Central memory CD8-positive, alpha-beta T cell (primary cell): ENCODE results near the gene ABCA2.

Experiments used
- ATAC-seq: fragments of 150-1000 bp; cut with Tn5 transposase; replicated peaks from 2 replicates; pipeline ENCODE4 v1.10.0; 2022; ENCODE audit warnings: mild to moderate bottlenecking, moderate FRiP score, moderate number of reproducible peaks; ENCODE audit not compliant: poor library complexity, severe bottlenecking; ENCODE audit errors: extremely low read depth
- DNase-seq, 2 donors: peaks; one replicate each; pipeline ENCODE4 v3.0.0; 2021; ENCODE audit warnings: low spot score in 2 of 2
- H3K27ac Mint-ChIP-seq: one replicate; pipeline ENCODE4 v1.8.0; 2022; ENCODE audit warnings: low read depth, mild to moderate bottlenecking, moderate library complexity, mixed read lengths
- H3K27me3 Mint-ChIP-seq: one replicate; pipeline ENCODE4 v1.8.0; 2022; ENCODE audit warnings: mixed read lengths
- H3K36me3 Mint-ChIP-seq: one replicate; pipeline ENCODE4 v1.8.0; 2022; ENCODE audit warnings: mild to moderate bottlenecking, moderate library complexity, mixed read lengths; ENCODE audit not compliant: insufficient read depth
- H3K4me1 Mint-ChIP-seq: one replicate; pipeline ENCODE4 v1.8.0; 2022; ENCODE audit warnings: mixed read lengths
- H3K4me3 Mint-ChIP-seq: one replicate; pipeline ENCODE4 v1.8.0; 2022; ENCODE audit warnings: mild to moderate bottlenecking, moderate library complexity, mixed read lengths
- H3K9me3 Mint-ChIP-seq: one replicate; pipeline ENCODE4 v1.8.0; 2022; ENCODE audit warnings: mixed read lengths

Gene ABCA2

DNA sequence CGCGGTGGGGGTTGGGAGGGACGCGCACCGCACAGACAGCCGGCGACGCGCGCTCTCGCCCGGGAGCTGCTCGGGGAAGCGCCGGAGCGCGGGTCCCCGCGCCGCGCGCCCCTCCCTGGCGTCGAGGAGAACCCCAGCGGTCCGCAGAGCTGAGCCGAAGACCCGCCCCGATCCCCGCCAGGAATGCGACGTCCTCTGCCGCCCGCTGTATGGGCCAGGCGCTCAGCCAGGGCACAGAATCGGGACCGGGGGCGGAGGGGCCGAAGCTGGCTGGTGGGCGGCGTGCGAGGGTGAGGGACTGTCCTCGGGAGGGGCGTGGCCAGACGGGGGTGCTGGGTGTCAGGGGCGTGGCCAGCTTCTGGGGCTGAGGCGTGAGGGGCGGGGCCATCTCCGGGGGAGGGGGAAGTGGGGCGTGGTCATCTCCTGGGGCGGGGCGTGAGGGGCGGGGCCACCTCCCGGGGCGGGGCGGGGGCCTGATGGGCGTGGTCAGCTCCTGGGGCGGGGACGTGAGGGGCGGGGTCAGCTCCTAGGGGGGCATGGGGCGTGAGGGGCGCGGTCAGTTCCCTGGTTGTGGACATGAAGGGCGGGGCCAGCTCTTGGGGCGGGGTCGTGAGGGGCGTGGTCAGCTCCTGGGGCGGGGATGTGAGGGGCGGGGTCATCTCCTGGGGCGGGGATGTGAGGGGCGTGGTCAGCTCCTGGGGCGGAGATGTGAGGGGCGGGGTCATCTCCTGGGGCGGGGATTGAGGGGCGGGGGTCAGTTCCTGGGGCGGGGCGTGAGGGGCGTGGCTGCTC lies 49.8 kb downstream of the ABCA2 start:
- ATAC-seq = peak; percentile 37
- H3K36me3 Mint-ChIP-seq = peaks cover 2% of the 10 kb centered on the region
- H3K9me3 Mint-ChIP-seq = no peaks in the 10 kb centered on the region
- H3K27ac Mint-ChIP-seq = no peak overlapping the region
- H3K4me3 Mint-ChIP-seq = peak overlapping the region; percentile 44
- peak; percentile 54 to 61 for DNase-seq
- no peaks in the 10 kb centered on the region for H3K27me3 Mint-ChIP-seq
- peaks cover 21% of the 10 kb centered on the region for H3K4me1 Mint-ChIP-seq

DNA sequence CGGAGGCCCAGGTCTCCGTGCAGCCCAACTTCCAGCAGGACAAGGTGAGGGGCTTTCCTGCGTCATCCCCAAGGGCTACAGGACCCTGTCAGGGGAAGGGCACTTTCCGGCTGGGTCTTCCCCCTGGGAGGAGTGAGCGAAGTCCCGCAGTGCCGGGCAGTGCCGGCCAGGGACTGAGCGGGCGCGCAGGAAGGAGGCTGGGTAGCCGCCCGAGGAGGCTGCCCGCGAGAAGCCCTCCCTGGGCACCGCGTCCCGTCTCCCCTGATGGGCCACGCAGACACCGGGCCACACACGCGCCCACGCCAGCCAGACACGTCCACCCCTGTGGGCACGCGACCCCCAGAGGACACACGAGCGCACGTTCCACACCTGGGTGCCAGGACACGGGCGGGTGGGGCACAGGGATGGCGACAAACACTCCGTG lies 50.4 kb downstream of the ABCA2 start:
- H3K4me1 Mint-ChIP-seq = peaks cover 21% of the 10 kb centered on the region
- no peak for ATAC-seq
- no peak overlapping the region for H3K27ac Mint-ChIP-seq
- H3K36me3 Mint-ChIP-seq = peaks cover 2% of the 10 kb centered on the region
- H3K27me3 Mint-ChIP-seq = no peaks in the 10 kb centered on the region
- no peak for DNase-seq
- peak overlapping the region; percentile 44 for H3K4me3 Mint-ChIP-seq
- H3K9me3 Mint-ChIP-seq = no peaks in the 10 kb centered on the region

DNA sequence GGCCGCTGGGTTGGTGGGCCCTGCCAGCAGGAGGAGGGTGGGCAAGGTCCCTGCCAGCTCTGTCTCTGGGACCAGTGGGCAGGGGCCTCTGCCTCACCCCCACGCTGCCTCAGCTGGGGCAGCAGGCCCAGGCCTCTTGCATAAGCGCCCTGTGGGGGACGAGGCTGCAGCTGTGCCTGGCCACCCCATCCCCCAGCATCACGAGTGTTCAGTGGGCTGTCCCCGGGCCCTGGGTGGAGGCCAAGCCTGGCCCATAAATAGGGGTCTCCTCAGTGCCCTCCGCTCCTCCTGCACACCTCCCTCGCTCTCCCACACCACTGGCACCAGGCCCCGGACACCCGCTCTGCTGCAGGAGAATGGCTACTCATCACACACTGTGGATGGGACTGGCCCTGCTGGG lies 50.8 kb downstream of the ABCA2 start, which contains the start of gene PTGDS:
Gene PTGDS (plus strand): TSS at position 282 of the 400 bp plus-strand sequence. CDS start 75 bp downstream, at position 357.
- peaks cover 21% of the 10 kb centered on the region for H3K4me1 Mint-ChIP-seq
- ATAC-seq = no peak
- no peak for DNase-seq
- no peaks in the 10 kb centered on the region for H3K9me3 Mint-ChIP-seq
- H3K27me3 Mint-ChIP-seq = no peaks in the 10 kb centered on the region
- H3K36me3 Mint-ChIP-seq = peaks cover 2% of the 10 kb centered on the region
- H3K4me3 Mint-ChIP-seq = peak within 1 kb of the TSS; percentile 52
- H3K27ac Mint-ChIP-seq = no peak within 1 kb of the TSS

DNA sequence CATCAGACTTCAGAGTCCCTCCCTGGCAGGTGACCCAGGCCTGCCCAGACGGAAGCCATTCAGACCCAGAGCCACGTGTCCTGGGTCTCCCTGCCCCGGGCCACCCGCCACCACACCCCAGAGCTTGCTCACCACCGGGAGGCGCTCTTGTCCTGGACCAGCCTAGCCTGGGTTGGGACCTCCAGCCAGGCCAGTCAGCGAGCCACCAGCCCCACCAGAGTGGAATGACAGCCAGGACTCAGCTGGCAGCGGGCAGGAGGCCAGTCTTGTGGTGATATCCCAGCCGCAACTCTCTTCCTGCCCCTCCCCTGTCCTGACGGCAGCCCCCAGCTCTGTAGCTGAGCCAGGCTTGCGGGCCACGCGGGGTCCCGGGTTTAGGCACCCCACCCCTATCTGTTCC lies 52.4 kb downstream of the ABCA2 start:
- no peak for ATAC-seq
- no peak for DNase-seq

DNA sequence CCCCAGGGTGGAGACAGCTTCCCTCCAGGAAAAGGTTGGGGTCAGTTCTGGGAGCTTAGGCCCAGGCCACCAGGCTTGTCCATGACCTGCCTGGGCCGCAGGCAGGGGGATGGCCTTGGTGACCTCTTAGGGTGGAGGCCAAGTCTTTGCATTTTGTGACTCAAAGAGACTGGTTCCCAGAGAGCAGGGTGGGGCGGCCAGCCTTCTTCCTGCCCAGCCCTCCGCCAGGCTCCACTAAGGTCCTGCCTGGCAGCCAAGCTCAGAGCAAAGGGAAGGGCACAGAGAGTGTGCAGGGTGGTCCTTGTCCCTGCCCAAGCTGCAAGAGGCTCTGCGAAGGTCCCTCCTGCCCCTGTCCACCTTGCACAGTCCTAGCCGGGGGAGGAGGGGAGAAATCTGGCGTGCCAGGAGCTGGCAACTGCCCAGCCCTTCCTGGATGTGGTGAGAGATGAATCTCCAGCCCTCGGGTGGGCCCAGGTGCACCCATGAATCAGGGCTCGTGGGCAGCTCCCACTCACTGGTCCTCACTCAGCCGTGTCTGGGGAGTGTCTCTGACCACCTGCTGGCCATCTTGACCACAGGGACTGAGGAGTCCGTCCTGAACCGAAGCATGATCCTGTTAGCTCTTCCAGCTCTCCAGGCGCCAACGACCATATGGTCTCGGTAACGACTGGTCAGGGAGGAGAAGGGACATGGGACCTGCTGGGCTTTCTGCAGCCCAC lies 53.1 kb downstream of the ABCA2 start:
- no peaks in the 10 kb centered on the region for H3K9me3 Mint-ChIP-seq
- peaks cover 1% of the 10 kb centered on the region for H3K36me3 Mint-ChIP-seq
- no peaks in the 10 kb centered on the region for H3K27me3 Mint-ChIP-seq
- no peak for ATAC-seq
- peaks cover 27% of the 10 kb centered on the region for H3K4me1 Mint-ChIP-seq
- DNase-seq = no peak
- peak overlapping the region; percentile 52 for H3K4me3 Mint-ChIP-seq
- no peak overlapping the region for H3K27ac Mint-ChIP-seq

More for the DNA sequence above, 52.4 kb downstream of the ABCA2 start:
- Mint-ChIP-seq H3K27ac (no peak overlapping the region), H3K27me3 (no peaks in the 10 kb centered on the region), H3K9me3 (no peaks in the 10 kb centered on the region), H3K4me3 (peak overlapping the region; percentile 52), H3K4me1 (peaks cover 21% of the 10 kb centered on the region), H3K36me3 (no peaks in the 10 kb centered on the region)

DNA sequence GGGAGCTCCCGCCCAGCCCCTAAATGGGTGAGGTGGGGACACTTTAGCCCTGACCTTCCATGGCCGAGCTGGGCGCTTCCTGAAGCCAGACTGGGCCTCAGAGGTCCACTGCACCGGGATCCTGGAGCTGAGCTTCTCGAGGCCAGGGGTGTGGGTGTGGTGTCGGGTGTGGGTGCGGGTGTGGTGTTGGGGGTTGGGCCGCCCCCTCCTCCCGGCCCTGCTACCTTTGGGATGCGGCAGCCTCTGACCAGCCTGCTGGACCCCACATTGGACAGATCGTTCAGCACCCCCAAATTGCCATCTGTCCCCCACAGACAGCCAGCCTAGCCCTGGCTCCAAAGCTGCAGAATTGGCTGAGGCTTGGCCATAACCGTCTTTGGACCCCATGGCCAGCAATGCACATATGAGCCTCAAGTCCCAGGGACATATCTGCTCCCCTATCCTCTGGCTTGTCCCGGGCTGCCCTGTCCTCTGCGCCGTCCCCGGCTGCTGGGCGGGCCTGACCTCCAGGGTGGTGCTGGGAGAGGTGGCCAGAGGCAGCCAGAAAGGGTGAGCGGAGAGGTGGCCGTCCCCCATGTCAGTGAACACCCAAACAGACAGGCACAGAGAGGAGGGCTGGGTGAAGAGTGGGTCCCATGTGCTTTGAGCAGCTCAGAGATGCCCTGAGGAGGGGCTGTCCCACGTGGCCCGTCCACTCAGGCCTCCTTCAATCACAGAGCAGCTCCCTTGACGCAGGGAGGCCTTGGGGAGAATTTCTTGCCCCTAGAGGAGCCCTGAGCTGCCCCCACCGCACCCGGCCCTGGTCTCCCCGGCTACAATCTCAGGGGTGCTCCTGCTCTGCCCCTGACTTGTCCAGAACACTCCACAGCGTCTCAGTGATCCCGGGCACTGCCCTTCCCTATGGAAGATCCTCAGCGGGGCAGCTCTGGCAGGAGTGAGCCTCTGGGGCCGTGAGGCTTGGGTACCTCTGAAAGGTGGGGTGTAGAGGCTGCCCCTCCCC lies 54.1 kb downstream of the ABCA2 start:
- H3K27ac Mint-ChIP-seq = no peak overlapping the region
- ATAC-seq = no peak
- no peaks in the 10 kb centered on the region for H3K9me3 Mint-ChIP-seq
- H3K4me3 Mint-ChIP-seq = no peak overlapping the region
- H3K4me1 Mint-ChIP-seq = peaks cover 28% of the 10 kb centered on the region
- peaks cover 1% of the 10 kb centered on the region for H3K36me3 Mint-ChIP-seq
- no peaks in the 10 kb centered on the region for H3K27me3 Mint-ChIP-seq
- no peak for DNase-seq

DNA sequence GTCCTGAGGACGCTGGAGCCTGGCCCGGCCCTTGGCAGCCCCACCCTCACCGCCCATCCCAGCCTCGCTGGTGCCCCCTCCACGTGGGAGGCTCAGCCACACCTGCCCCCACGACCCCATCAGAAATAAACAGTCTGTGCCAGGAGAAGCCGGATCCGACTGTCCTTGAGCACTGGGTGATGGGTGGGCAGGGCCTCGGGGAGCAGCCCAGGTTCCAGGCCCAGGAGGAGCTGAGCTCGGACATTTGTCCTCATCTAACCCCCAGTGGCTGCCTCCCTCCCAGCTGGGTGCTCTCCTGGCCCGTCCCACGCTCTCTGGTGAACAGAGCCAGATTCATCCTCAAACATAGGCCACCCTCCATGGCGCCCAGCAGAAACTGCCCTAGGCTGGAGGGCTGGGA lies 55.3 kb downstream of the ABCA2 start:
- no peak for DNase-seq
- Mint-ChIP-seq H3K27me3 (no peaks in the 10 kb centered on the region), H3K36me3 (peaks cover 3% of the 10 kb centered on the region), H3K27ac (no peak overlapping the region), H3K4me1 (peaks cover 28% of the 10 kb centered on the region), H3K9me3 (no peaks in the 10 kb centered on the region), H3K4me3 (no peak overlapping the region)
- ATAC-seq = no peak

DNA sequence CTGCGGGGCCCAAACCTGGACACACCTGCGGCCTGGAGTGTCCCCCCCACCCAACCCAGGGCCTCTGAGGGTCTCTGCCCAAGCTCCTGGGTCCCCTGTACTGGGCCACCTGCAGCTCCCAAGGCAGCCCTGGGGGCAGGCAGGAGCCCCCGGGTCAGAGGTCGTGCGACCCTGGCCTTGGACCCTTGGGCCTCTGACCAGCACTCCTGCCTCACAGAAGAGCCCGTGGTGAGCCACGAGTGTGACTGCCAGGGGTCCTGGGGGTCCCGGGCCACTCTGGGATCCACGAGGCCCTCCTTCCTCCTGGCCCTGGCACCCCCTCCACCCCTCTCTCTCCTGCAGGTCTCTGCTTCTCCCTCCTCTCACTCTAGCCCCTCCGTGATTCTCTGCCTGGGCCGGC lies 55.7 kb downstream of the ABCA2 start:
- Mint-ChIP-seq H3K36me3 (peaks cover 4% of the 10 kb centered on the region), H3K4me3 (no peak overlapping the region), H3K4me1 (peaks cover 30% of the 10 kb centered on the region), H3K9me3 (no peaks in the 10 kb centered on the region), H3K27me3 (no peaks in the 10 kb centered on the region), H3K27ac (no peak overlapping the region)
- ATAC-seq (no peak), DNase-seq (no peak)

DNA sequence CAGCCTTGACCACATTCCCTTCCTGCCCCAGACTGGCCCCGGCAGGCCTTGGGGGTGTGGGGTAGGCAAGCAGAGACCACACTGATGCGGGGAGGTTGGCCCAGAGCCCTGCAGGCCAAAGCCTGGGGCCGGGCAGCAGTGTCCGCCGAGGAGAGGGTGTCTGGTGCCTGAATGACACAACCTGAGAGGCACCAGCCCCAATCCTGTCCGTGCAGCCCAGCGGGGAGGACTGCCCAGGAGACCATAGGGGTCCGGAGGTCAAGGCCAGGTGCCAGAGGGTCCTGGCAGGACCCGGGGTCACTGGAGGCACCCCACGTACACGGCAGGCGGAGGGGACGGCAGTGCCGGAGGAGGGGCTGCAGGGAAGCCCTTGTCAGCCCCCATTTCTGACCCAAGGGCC lies 56.3 kb downstream of the ABCA2 start:
- DNase-seq (no peak), ATAC-seq (no peak)
- Mint-ChIP-seq H3K27ac (no peak overlapping the region), H3K4me1 (peaks cover 34% of the 10 kb centered on the region), H3K9me3 (no peaks in the 10 kb centered on the region), H3K36me3 (peaks cover 6% of the 10 kb centered on the region), H3K27me3 (no peaks in the 10 kb centered on the region), H3K4me3 (no peak overlapping the region)

DNA sequence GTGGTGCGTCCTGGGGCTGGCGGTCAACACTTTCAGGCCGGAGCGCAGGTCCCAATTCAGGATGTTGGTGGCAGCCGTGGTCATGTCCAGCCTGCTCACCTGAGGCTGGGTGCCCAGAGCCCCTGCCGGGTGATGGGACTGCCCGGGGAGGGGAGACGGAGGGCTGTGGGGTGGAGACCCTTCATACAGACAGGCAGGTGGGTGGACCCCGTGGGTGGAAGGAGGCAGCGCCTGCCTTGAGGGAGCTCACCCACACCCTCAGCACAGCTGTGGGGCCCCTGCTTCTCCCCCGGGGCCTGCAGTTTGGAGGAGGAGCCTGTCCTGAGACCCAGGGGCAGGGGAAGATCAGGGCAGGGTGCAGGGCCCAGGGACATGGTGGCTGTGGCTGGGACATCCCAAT lies 57.7 kb downstream of the ABCA2 start:
- Mint-ChIP-seq H3K4me3 (no peak overlapping the region), H3K4me1 (peaks cover 32% of the 10 kb centered on the region), H3K36me3 (peaks cover 11% of the 10 kb centered on the region), H3K9me3 (no peaks in the 10 kb centered on the region), H3K27me3 (no peaks in the 10 kb centered on the region), H3K27ac (no peak overlapping the region)
- DNase-seq (no peak), ATAC-seq (no peak)

DNA sequence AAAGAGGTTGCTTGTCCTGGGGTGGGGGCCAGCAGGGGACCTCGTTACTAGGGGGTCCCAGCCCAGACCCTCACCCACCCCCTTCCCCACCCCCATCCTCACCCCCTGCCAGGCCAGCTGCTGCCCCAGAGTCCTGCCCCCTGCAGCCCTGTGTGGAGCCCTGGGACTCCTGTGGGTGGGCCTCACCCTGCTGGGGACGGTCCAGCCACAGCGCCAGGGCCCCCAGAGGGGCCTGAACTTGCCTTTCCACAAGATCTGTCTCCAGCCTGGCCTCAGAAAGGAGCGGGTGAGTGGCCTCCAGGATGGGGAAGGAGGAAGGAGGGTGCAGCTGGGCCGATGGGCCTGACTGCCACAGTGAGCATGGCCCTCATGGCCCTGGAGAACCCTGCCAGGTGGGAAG lies 58.3 kb downstream of the ABCA2 start:
- H3K9me3 Mint-ChIP-seq = no peaks in the 10 kb centered on the region
- peaks cover 11% of the 10 kb centered on the region for H3K36me3 Mint-ChIP-seq
- H3K27me3 Mint-ChIP-seq = no peaks in the 10 kb centered on the region
- H3K27ac Mint-ChIP-seq = no peak overlapping the region
- H3K4me3 Mint-ChIP-seq = no peak overlapping the region
- DNase-seq (no peak), ATAC-seq (no peak)
- H3K4me1 Mint-ChIP-seq = peaks cover 29% of the 10 kb centered on the region

DNA sequence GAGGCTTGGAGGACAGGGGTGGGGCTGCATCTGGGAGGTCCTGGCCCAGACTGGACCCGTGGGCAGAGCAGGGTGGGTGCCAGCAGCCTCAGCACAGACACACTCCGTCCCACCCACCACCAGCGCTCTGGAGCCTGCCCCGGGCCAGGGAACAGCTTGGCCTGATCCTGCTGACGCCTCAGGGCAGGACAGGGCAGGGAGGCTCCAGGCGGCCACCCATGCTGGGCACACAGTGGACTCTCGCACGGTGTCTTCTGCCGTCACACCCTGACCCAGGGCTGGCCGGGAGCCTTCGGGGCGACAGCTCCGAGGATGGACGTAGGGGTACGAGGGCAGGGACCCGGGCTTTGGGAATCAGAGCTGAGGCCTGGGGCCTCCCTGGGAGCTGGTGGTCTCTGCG lies 58.9 kb downstream of the ABCA2 start:
- Mint-ChIP-seq H3K4me3 (no peak overlapping the region), H3K27ac (no peak overlapping the region), H3K9me3 (no peaks in the 10 kb centered on the region), H3K36me3 (peaks cover 11% of the 10 kb centered on the region), H3K27me3 (no peaks in the 10 kb centered on the region), H3K4me1 (peaks cover 32% of the 10 kb centered on the region)
- no peak for DNase-seq
- ATAC-seq = no peak
